HG02571 (cell line): Measurements from ENCODE around the gene CHD3.

ENCODE experiments used
- ATAC-seq: cut with Tn5 transposase; IDR thresholded peaks from one replicate; pipeline ENCODE4 v1.9.1; 2021; ENCODE audit warnings: mild to moderate bottlenecking, moderate library complexity; ENCODE audit not compliant: unreplicated experiment

CHD3 gene

GRCh38 chr17:7888184-7888920 lies at the start of gene CHD3:
TSS of gene CHD3 (plus strand) at chr17:7888789. CDS start at chr17:7889001, 212 bp downstream.
- ATAC-seq = no peak

GRCh38 chr17:7839190-7839875 lies 49.3 kb upstream of the CHD3 start:
- no peak for ATAC-seq

GRCh38 chr17:7839876-7840261 lies 48.7 kb upstream of the CHD3 start:
- no peak for ATAC-seq

DNA sequence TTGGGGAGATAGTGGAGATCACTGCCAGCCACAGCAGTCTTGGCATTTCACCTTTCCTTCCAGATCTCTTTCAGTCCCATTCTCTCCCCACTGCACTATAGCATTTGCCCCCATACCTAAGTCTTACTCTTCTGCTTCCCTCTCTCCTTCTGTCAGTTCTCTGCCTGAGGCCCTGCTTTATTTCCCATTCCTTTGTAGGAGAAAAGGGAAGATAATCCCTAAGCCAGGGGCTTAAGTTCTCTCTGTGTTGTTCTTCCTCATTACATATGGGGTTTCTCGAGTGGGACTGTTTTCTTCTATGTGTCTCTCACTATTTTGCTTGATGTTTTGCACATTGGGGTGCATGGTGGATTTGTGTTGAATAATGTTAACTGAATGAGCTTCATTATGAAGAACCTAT lies 48.1 kb upstream of the CHD3 start:
- ATAC-seq = no peak

DNA sequence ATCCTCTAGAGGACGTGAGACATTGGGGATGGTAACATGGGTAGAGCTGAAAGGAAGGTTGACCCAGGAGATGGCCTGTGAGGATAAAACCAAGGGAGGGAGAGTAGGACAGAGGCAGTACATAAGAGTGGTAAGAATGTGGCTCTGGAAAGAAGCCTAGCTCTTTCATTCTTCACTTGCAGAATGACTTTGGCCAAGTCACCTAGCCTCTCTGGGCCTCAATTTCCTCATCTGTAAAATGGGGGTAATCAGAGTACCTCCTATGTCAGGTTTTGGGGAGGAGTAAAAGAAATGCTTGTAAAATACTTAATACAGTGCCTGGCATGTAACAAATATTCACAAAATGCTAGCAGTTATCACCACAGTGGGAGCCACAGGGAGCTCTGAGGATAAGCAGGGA lies 47.7 kb upstream of the CHD3 start:
- no peak for ATAC-seq

DNA sequence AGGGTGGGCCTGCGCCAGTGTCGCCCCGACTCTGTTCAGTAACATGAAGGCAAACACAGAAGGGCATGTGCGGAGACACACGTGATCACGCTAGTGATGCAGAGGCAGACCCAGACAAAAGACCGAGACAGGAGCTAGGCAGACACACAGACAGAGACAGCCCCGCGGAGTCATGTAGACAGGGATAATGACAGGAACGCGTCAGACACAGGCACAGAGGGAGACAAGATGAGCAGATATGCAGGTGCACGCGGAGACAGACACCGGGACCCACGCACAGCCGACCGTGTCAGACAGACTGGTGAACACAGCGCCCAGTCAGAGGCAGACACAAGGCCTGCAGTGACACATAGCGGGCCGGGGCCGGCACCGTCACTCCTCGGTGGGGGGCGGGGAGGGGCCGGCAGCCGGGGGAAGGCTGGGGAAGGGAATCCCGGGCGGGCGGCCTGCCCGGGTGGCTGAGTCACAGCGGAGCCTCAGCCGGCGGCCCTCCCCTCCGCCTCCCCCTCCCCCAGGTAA lies 47.1 kb upstream of the CHD3 start:
- peak; percentile 4 for ATAC-seq

DNA sequence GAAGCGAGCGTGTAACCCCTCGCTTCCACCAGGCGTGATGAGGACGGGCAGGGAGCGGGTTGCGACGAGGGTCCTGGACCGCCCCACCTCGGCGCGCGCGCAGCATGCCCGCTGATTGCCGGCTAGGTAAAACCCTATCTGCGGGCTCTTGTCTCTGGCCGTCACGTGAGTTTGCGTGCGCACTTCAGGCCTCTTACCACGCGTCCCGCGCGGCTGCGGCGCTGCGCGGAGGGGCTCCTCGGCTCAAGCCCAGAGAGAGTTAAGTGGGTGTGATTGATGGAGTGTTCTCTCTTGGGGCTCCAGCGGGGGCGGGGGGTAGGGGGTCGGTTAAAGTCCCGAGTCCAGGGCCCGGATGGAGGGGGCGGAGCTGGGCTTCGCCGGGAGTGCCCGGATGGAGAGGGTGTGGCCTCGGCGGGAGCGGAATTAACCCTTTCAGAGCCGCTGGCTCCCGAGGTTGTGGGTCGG lies 46.6 kb upstream of the CHD3 start:
- peak; percentile 11 for ATAC-seq

DNA sequence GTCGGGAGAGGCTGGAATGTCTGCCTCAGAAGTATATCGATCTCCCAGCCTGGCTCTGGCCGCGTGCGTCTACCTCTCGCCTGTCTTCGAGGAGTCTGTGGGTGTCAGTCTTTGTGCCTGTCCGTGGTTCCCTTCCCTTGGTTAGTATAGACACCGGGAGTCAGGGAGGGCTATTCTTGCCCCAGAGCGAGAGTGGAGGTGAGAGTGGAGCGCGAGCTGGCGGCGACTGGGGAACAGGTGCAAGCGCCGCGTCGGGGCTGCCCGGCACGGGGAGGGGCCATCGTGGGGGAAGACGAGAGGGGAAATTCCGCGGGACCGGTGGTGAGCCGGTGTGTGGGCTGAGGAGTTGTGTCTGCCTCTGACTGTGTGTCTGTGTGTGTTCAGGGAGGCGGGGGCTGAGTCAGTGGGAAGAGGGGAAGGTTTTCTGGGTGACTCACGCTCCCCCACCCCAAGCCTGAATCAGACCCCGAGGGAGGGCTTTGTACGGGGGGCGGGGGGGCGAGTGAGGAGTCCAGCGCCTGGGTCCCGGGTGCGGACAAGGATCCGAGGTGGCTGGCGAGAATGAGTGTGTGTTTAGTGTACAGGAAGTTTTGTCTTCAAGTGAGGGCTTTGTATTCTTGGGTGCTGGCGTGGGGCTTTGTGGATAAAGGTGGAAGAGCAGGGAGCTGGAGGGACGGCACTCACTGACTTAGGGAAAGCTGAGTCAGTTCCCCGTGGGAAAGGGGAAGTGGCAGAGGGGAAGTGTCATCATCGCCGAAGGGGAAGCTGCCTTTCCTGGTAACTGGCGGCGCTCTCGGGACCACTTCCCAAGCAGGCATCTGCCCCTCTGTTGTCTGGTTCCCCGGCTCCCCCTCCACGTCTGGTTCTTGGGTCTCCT lies 46.0 kb upstream of the CHD3 start:
- ATAC-seq = peak; percentile 22

DNA sequence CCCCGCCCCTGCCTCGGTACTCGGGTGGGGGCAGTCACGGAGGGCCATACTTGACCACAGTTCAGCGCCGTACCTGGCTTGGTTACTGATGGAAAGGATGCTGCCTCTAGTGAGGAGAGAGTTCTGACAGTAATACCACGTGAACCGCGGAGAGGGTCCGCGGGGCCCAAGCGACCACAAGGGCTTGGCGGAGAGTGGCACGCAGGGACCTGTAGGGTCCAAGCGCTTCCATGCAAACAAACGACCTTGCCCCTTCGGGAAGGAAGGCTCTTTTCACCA lies 45.4 kb upstream of the CHD3 start:
- no peak for ATAC-seq

DNA sequence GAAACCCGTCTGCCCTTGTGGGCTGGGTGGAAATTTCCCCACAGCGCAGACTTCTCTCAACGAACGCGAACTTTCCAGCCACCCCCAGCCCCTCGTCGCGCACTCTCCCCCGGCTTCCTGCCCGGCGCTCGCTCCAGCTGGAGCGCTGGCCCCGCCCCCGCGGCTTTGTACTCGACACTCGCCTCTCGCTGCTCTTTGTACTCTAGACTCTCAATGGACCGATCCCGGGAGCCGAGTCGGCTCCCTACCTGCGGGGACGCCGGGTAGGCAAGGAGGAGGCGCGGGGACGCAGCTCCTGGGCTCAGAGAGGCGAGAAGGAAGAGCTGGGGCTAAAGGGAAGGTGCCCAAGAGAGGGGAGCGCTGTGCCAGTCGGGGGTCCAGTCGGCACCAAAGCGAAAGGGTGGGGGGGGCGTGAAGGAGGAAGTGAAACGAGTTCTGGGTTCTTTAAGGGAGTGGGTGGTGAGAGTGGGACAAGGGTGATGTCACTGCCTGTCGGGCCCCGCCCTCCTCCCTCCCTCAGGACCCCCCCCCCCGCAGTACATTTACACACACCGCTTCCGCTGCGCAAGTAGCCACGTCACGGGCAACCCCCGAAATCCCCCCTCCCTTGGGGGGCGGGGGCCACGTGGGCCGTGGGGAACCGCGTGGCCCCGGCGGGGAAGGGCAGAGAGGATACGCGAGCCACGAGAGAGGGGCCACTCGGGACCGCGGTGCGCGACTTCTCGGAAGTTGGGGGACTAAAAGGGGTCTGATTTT lies 44.9 kb upstream of the CHD3 start:
- ATAC-seq = no peak

DNA sequence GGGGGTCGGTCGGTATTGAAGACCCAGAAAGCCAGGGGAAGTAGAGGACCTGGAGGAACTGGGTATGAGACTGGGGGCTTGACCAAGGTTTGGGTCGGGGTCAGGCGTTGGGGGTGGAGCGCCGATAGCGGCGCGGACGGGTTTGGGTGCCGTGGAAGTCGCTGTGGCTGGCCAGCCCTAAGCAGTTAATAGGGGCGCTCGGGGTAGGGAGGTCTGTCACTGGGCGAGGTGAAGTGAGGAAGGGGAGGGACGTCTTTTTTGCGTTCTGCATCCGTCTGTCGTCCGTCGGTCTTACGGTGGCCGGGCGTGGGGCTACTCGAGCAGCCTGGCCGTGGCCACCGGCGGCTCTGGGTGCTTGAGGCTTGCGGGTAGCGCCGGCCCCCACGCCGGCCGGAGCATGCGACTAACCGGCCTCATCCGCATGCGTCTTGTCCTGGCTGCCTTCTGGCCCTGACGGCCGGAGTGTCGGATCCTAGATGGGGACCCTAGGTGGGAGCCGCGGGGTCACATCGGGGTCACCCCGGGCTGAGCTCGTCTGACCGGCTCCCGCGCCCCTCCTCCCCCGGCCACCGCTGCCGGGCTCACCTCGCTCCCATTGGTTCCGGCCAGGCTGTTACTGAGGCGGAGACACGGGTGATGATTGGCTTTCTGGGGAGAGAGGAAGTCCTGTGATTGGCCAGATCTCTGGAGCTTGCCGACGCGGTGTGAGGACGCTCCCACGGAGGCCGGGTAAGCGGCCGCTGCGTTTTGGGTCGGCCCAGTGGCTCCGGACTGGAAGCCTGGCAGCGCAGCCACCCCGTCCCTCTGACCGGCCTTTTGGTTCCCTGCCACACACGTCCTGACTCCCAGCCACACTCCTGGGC lies 44.1 kb upstream of the CHD3 start:
- peak; percentile 46 for ATAC-seq

DNA sequence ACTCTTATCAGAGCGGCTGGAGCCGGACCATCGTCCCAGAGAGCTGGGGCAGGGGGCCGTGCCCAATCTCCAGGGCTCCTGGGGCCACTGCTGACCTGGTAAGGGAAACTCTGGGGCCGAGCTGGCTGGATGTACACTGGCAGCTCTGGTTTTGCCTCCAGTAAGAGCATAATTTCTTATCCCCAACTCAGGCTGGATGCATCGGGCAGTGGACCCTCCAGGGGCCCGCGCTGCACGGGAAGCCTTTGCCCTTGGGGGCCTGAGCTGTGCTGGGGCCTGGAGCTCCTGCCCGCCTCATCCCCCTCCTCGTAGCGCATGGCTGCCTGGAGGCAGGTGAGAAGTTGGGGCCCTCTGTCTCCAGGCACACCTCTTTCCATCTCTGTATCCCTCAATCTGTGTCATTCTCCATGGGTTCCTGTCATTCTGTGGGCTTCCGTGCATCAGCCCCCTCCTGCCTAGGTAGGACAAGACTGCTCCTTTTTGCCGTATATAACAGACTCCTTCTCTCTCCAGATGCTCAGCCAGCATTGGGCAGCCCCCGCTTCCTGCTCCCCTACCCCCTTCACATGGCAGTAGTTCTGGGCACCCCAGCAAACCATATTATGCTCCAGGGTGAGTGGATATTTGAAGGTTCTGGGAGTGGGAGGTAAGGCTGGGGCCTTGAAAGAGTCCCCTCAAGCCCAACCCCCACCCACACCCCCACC lies 43.1 kb upstream of the CHD3 start:
- no peak for ATAC-seq

- no peak for ATAC-seq
These were observed 42.4 kb upstream of the CHD3 start for GRCh38 chr17:7846063-7846735.

- ATAC-seq = no peak
These were observed 41.6 kb upstream of the CHD3 start for GRCh38 chr17:7846765-7847661.

DNA sequence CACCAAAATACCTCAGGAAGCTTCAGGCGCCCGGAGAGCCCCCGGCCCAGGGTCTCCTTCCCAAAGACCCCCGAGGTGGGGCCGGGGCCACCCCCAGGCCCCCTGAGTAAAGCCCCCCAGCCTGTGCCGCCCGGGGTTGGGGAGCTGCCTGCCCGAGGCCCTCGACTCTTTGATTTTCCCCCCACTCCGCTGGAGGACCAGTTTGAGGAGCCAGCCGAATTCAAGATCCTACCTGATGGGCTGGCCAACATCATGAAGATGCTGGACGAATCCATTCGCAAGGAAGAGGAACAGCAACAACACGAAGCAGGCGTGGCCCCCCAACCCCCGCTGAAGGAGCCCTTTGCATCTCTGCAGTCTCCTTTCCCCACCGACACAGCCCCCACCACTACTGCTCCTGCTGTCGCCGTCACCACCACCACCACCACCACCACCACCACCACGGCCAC lies 40.4 kb upstream of the CHD3 start:
- ATAC-seq = no peak

- ATAC-seq = no peak
These were observed 39.9 kb upstream of the CHD3 start for GRCh38 chr17:7848739-7849129.

- no peak for ATAC-seq
These were observed 39.3 kb upstream of the CHD3 start for GRCh38 chr17:7849130-7849750.
